H1 (cell line): Measurements from ENCODE around the gene ZNF382.

ENCODE experiments used
- CTCF ChIP-seq, 3 experiments: IDR thresholded peaks; 1 replicate in 2 of 3; 2 replicates in 1 of 3; pipeline versions ENCODE4 v1.5.1 to v1.6.1; 2011; ENCODE audit warnings: low read length in 3 of 3, mild to moderate bottlenecking in 3 of 3, inconsistent platforms in 2 of 3, low read depth in 1 of 3, moderate library complexity in 1 of 3; ENCODE audit not compliant: insufficient read depth in 1 of 3; ENCODE audit errors: control extremely low read depth in 1 of 3
- EP300 ChIP-seq, 2 experiments: IDR thresholded peaks; 1 replicate in 1 of 2; 2 replicates in 1 of 2; pipeline ENCODE4 v1.6.1; 2011 to 2012; ENCODE audit warnings: low read depth in 2 of 2, low read length in 2 of 2, mild to moderate bottlenecking in 2 of 2, borderline replicate concordance in 1 of 2, inconsistent platforms in 1 of 2, moderate library complexity in 1 of 2
- KDM1A ChIP-seq: fragments of 200-600, 300-600 bp; sonication (generic); IDR thresholded peaks from 2 replicates; pipeline ENCODE4 v1.7.1; 2016; ENCODE audit warnings: mild to moderate bottlenecking, low read length, borderline replicate concordance
- MAX ChIP-seq: IDR thresholded peaks from 2 replicates; pipeline ENCODE4 v1.6.1; 2012; ENCODE audit warnings: inconsistent platforms
- POLR2A ChIP-seq, 2 experiments: IDR thresholded peaks; 1 replicate in 1 of 2; 2 replicates in 1 of 2; pipeline ENCODE4 v1.6.1; 2011; ENCODE audit warnings: low read depth in 2 of 2, low read length in 2 of 2, mild to moderate bottlenecking in 2 of 2; ENCODE audit errors: control extremely low read depth in 1 of 2
- POU5F1 ChIP-seq: IDR thresholded peaks from 2 replicates; pipeline ENCODE4 v1.6.1; 2011; ENCODE audit warnings: low read depth, mild to moderate bottlenecking, low read length, moderate library complexity
- RAD21 ChIP-seq, 2 experiments: IDR thresholded peaks in 1 of 2; conservative IDR thresholded peaks in 1 of 2; 2 replicates each; pipeline ENCODE4 v1.6.1; 2011; ENCODE audit warnings: low read depth in 2 of 2, low read length in 2 of 2, improper control_type of control experiment in 1 of 2, inconsistent platforms in 1 of 2, mild to moderate bottlenecking in 1 of 2, moderate library complexity in 1 of 2
- RFX5 ChIP-seq: IDR thresholded peaks from 2 replicates; pipeline ENCODE4 v1.6.1; 2011; ENCODE audit warnings: low read depth, low read length, improper control_type of control experiment, borderline replicate concordance
- SIRT6 ChIP-seq: IDR thresholded peaks from one replicate; pipeline ENCODE4 v1.7.1; 2012; ENCODE audit warnings: low read length, inconsistent platforms
- TAF1 ChIP-seq: IDR thresholded peaks from 2 replicates; pipeline ENCODE4 v1.6.1; 2011; ENCODE audit warnings: mild to moderate bottlenecking, low read depth, low read length
- TCF12 ChIP-seq: IDR thresholded peaks from 2 replicates; pipeline ENCODE4 v1.6.1; 2011; ENCODE audit warnings: low read depth, mild to moderate bottlenecking, low read length
- USF2 ChIP-seq: IDR thresholded peaks from 2 replicates; pipeline ENCODE4 v1.6.1; 2011; ENCODE audit warnings: low read length, improper control_type of control experiment

GRCh38 chr19:36574741-36575140 lies 30.4 kb upstream of the ZNF382 start:
- TF ChIP-seq POLR2A (IDR thresholded peaks at IDR 0.05; ENCODE audit: control extremely low read depth in 1 of 2, low read depth in 2 of 2, low read length in 2 of 2) (no peak), CTCF (IDR thresholded peaks at IDR 0.05; ENCODE audit: control extremely low read depth in 1 of 3, insufficient read depth in 1 of 3, low read depth in 1 of 3, low read length in 3 of 3) (no peak), RFX5 (no peak), USF2 (no peak), EP300 (IDR thresholded peaks at IDR 0.05; ENCODE audit: borderline replicate concordance in 1 of 2, low read depth in 2 of 2, low read length in 2 of 2) (no peak), MAX (no peak), RAD21 (IDR thresholded peaks at IDR 0.05 in 1 of 2, conservative IDR thresholded peaks at IDR 0.05 in 1 of 2; ENCODE audit: low read depth in 2 of 2, low read length in 2 of 2) (no peak), KDM1A (no peak), POU5F1 (no peak), TAF1 (no peak), TCF12 (no peak), SIRT6 (no peak)
